Liver (tissue), 3 donors: ENCODE measurements around the gene TEDC1.

Experiments used
- CTCF ChIP-seq: fragments of 150-350 bp; IDR thresholded peaks from 2 replicates; pipeline ENCODE4 v1.5.1; 2017; ENCODE audit warnings: improper control_type of control experiment, low read depth, low read length; ENCODE audit not compliant: missing input control
- EGR1 ChIP-seq, 2 donors: IDR thresholded peaks; 2 replicates each; pipeline ENCODE4 v1.6.1; 2016 to 2018; ENCODE audit warnings: antibody characterized with exemption in 2 of 2, low read depth in 2 of 2
- HNF4G ChIP-seq: IDR thresholded peaks from 2 replicates; pipeline ENCODE4 v1.6.1; 2016; ENCODE audit warnings: antibody characterized with exemption
- JUND ChIP-seq, 2 donors: IDR thresholded peaks; 2 replicates each; pipeline ENCODE4 v1.6.1; 2016; ENCODE audit warnings: antibody characterized with exemption in 2 of 2
- RAD21 ChIP-seq, 2 donors: IDR thresholded peaks; 2 replicates each; pipeline ENCODE4 v1.6.1; 2016; ENCODE audit warnings: antibody characterized with exemption in 2 of 2, mild to moderate bottlenecking in 2 of 2
- REST ChIP-seq: IDR thresholded peaks from 2 replicates; pipeline ENCODE4 v1.6.1; 2016; ENCODE audit warnings: antibody characterized with exemption, mild to moderate bottlenecking
- TAF1 ChIP-seq: conservative IDR thresholded peaks from 2 replicates; pipeline ENCODE4 v1.6.1; 2016; ENCODE audit warnings: antibody characterized with exemption, mild to moderate bottlenecking
- TF ChIP-seq, protein P1 (sequence below): IDR thresholded peaks from 2 replicates; pipeline ENCODE4 v1.6.1; 2016; ENCODE audit warnings: antibody characterized with exemption
- TF ChIP-seq, protein P2 (sequence below): IDR thresholded peaks from 2 replicates; pipeline ENCODE4 v1.6.1; 2016; ENCODE audit warnings: antibody characterized with exemption
- donor health status: healthy.
- donor health status: healthy.

DNA sequence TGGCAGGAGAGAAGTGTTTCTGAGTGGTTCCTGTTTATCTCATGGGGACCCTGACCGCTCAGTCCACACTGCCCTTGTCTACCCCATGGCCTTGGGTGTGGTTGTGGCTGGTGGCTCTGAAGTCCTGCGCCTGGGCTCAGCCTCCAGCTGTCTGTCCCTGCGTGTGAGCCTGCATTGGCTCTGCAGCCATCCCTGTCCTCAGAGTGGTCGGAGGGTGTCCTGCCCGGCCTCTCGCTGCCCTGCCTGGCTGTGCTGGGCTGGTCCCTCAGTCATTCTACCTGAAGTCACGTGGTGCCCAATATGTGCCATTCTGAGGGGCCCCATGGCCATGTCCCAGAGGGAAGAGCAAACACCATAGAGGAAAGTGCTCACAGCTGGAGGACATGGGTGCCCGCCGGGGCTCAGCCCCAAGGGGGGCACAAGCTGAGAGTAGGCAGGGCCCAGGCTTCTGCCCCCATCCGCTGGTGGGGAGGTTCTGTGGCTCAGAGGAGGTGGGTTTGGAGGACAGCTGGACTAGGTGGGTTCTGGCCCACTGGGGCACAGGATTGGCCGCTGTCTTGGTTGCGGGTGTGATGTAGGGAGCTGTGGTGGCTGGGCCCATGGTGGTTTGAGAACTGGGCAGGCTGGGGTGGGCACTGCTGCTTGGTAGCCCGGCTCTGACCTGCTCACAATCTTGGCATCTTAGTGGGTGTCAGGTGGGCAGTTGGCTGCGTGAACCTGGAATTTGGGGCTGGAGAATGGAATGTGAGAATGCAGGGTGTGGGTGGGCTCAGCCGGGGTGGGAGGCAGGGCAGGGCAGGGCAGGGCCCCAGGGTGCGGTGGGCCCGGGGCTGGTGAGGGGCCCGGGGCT lies 11.6 kb downstream of the TEDC1 start:
- TF ChIP-seq, protein P1, sequence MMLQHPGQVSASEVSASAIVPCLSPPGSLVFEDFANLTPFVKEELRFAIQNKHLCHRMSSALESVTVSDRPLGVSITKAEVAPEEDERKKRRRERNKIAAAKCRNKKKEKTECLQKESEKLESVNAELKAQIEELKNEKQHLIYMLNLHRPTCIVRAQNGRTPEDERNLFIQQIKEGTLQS: no peak
- TF ChIP-seq CTCF: no peak
- TF ChIP-seq REST: no peak
- TF ChIP-seq, protein P2, sequence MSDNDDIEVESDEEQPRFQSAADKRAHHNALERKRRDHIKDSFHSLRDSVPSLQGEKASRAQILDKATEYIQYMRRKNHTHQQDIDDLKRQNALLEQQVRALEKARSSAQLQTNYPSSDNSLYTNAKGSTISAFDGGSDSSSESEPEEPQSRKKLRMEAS: no peak
- no peak for TF ChIP-seq HNF4G
- no peak for TF ChIP-seq JUND (IDR thresholded peaks at IDR 0.05)
- no peak for TF ChIP-seq RAD21 (IDR thresholded peaks at IDR 0.05)
- TF ChIP-seq EGR1 (IDR thresholded peaks at IDR 0.05; ENCODE audit: low read depth in 2 of 2): no peak
- no peak for TF ChIP-seq TAF1
